Liver (tissue), 9 donors: ENCODE results near the gene TMPRSS12. TPM values are rescaled to one million over a fixed set of nuclear protein-coding genes. Genes with fewer than 3 reads are reported as not detected.

Experiments
- DNase-seq: peaks from one replicate; pipeline ENCODE4 v3.0.0-alpha.2; 2017; ENCODE audit warnings: low spot score
- H3K27ac ChIP-seq, 2 donors: one replicate each; pipeline ENCODE4 v1.7.0; 2013; ENCODE audit warnings: inconsistent platforms in 2 of 2, low read length in 2 of 2, control low read depth in 1 of 2, low read depth in 1 of 2, mild to moderate bottlenecking in 1 of 2
- H3K27me3 ChIP-seq, 4 donors: one replicate each; pipeline versions ENCODE4 v1.6.1 to v1.7.0; 2013; ENCODE audit warnings: low read length in 3 of 4, inconsistent platforms in 1 of 4, mild to moderate bottlenecking in 1 of 4, moderate library complexity in 1 of 4; ENCODE audit not compliant: control insufficient read depth in 4 of 4, insufficient read depth in 4 of 4
- H3K36me3 ChIP-seq, 4 donors: one replicate each; pipeline versions ENCODE4 v1.6.1 to v1.7.0; 2013; ENCODE audit warnings: low read length in 3 of 4, mild to moderate bottlenecking in 3 of 4, low read depth in 1 of 4, moderate library complexity in 1 of 4; ENCODE audit not compliant: control insufficient read depth in 4 of 4, insufficient read depth in 3 of 4
- H3K4me1 ChIP-seq, 4 donors: one replicate each; pipeline versions ENCODE4 v1.6.1 to v1.7.0; 2013; ENCODE audit warnings: low read length in 3 of 4, mild to moderate bottlenecking in 3 of 4, moderate library complexity in 1 of 4; ENCODE audit not compliant: control insufficient read depth in 4 of 4, insufficient read depth in 4 of 4
- H3K4me3 ChIP-seq, 3 donors: one replicate each; pipeline versions ENCODE4 v1.6.1 to v1.7.0; 2013; ENCODE audit warnings: low read length in 3 of 3, control low read depth in 1 of 3, low read depth in 1 of 3, mild to moderate bottlenecking in 1 of 3
- H3K9ac ChIP-seq, 2 donors: one replicate each; pipeline ENCODE4 v1.7.0; 2013; ENCODE audit warnings: low read length in 2 of 2, mild to moderate bottlenecking in 2 of 2, moderate library complexity in 2 of 2, control low read depth in 1 of 2, low read depth in 1 of 2
- H3K9me3 ChIP-seq, 4 donors: one replicate each; pipeline versions ENCODE4 v1.6.1 to v1.7.0; 2013; ENCODE audit warnings: low read length in 3 of 4; ENCODE audit not compliant: control insufficient read depth in 4 of 4
- EGR1 ChIP-seq, 2 donors: IDR thresholded peaks; 2 replicates each; pipeline ENCODE4 v1.6.1; 2016 to 2018; ENCODE audit warnings: antibody characterized with exemption in 2 of 2, low read depth in 2 of 2
- FOXA1 ChIP-seq: IDR thresholded peaks from 2 replicates; pipeline ENCODE4 v1.6.1; 2016; ENCODE audit warnings: antibody characterized with exemption
- FOXA2 ChIP-seq: IDR thresholded peaks from 2 replicates; pipeline ENCODE4 v1.6.1; 2016; ENCODE audit warnings: antibody characterized with exemption
- GABPA ChIP-seq, 2 donors: IDR thresholded peaks in 1 of 2; conservative IDR thresholded peaks in 1 of 2; 2 replicates each; pipeline ENCODE4 v1.6.1; 2016; ENCODE audit warnings: antibody characterized with exemption in 2 of 2, mild to moderate bottlenecking in 1 of 2, moderate library complexity in 1 of 2
- HNF4A ChIP-seq, 2 donors: conservative IDR thresholded peaks; 2 replicates each; pipeline ENCODE4 v1.6.1; 2016; ENCODE audit warnings: antibody characterized with exemption in 2 of 2, mild to moderate bottlenecking in 2 of 2
- RAD21 ChIP-seq, 2 donors: IDR thresholded peaks; 2 replicates each; pipeline ENCODE4 v1.6.1; 2016; ENCODE audit warnings: antibody characterized with exemption in 2 of 2, mild to moderate bottlenecking in 2 of 2
- RXRA ChIP-seq, 2 donors: IDR thresholded peaks; 2 replicates each; pipeline ENCODE4 v1.6.1; 2017 to 2018; ENCODE audit warnings: antibody characterized with exemption in 2 of 2, mild to moderate bottlenecking in 1 of 2
- YY1 ChIP-seq: IDR thresholded peaks from 2 replicates; pipeline ENCODE4 v1.6.1; 2016; ENCODE audit warnings: antibody characterized with exemption, mild to moderate bottlenecking
- WGBS: extraction: QIAGEN DNeasy Blood & Tissue Kit; methylation state at CpG from one replicate; pipeline ENCODE4 v1.1.7; 2013; 5-methylcytosine and 5-hydroxymethylcytosine counted together
- polyA plus RNA-seq, 2 donors: library from polyadenylated mRNA; stranded (reverse) in 1 of 2; unstranded in 1 of 2; fragments of 200-250 nt in 1 of 2; fragments of >200 nt in 1 of 2; fragmentation: Nextera tagmentation in 1 of 2; extraction: Ambion mirVana in 1 of 2; gene quantifications; one replicate each; pipeline versions ENCODE4 v1.2.1 to v1.2.3, GENCODE V29; 2013 to 2015
- total RNA-seq, 2 donors: library from RNA; depleted of rRNA; stranded (reverse); fragments of >200 nt; gene quantifications; one replicate each; pipeline ENCODE4 v1.2.3, GENCODE V29; 2014
- TF ChIP-seq, protein P1 (sequence below): IDR thresholded peaks from 2 replicates; pipeline ENCODE4 v1.6.1; 2016; ENCODE audit warnings: antibody characterized with exemption, mild to moderate bottlenecking
- TF ChIP-seq, protein P2 (sequence below): IDR thresholded peaks from 2 replicates; pipeline ENCODE4 v1.6.1; 2016; ENCODE audit warnings: antibody characterized with exemption
- TF ChIP-seq, protein P3 (sequence below): IDR thresholded peaks from 2 replicates; pipeline ENCODE4 v1.6.1; 2016; ENCODE audit warnings: antibody characterized with exemption
- TF ChIP-seq, protein P4 (sequence below): IDR thresholded peaks from 2 replicates; pipeline ENCODE4 v1.6.1; 2016; ENCODE audit warnings: antibody characterized with exemption
- TF ChIP-seq, protein P5 (sequence below): fragments of 150-350 bp; IDR thresholded peaks from 2 replicates; pipeline ENCODE4 v1.5.1; 2017; ENCODE audit warnings: improper control_type of control experiment, low read depth, low read length; ENCODE audit not compliant: missing input control
- donor health status: healthy.
- donor health status: healthy.
- donor health status: healthy.
- donor health status: healthy.
- donor health status: healthy.

The TMPRSS12 gene
- total and polyA plus RNA-seq, 4 donors: not detected

GRCh38 chr12:50840809-50841487, 1.8 kb upstream of the TMPRSS12 start:
- DNase-seq: no peak
- Histone ChIP-seq H3K27me3 (no peaks in the 10 kb centered on the region), H3K4me3 (no peak overlapping the region), H3K36me3 (no peaks in the 10 kb centered on the region), H3K9ac (no peak overlapping the region), H3K4me1 (peaks cover 0 to 2% (median 0%) of the 10 kb centered on the region in 4 donors), H3K27ac (no peak overlapping the region), H3K9me3 (peaks cover 0 to 4% (median 3%) of the 10 kb centered on the region in 4 donors)
- TF ChIP-seq HNF4A (conservative IDR thresholded peaks at IDR 0.05) (no peak), YY1 (no peak), GABPA (IDR thresholded peaks at IDR 0.05 in 1 of 2, conservative IDR thresholded peaks at IDR 0.05 in 1 of 2) (no peak), RAD21 (IDR thresholded peaks at IDR 0.05) (no peak), EGR1 (IDR thresholded peaks at IDR 0.05; ENCODE audit: low read depth in 2 of 2) (no peak)
- TF ChIP-seq, protein P1, sequence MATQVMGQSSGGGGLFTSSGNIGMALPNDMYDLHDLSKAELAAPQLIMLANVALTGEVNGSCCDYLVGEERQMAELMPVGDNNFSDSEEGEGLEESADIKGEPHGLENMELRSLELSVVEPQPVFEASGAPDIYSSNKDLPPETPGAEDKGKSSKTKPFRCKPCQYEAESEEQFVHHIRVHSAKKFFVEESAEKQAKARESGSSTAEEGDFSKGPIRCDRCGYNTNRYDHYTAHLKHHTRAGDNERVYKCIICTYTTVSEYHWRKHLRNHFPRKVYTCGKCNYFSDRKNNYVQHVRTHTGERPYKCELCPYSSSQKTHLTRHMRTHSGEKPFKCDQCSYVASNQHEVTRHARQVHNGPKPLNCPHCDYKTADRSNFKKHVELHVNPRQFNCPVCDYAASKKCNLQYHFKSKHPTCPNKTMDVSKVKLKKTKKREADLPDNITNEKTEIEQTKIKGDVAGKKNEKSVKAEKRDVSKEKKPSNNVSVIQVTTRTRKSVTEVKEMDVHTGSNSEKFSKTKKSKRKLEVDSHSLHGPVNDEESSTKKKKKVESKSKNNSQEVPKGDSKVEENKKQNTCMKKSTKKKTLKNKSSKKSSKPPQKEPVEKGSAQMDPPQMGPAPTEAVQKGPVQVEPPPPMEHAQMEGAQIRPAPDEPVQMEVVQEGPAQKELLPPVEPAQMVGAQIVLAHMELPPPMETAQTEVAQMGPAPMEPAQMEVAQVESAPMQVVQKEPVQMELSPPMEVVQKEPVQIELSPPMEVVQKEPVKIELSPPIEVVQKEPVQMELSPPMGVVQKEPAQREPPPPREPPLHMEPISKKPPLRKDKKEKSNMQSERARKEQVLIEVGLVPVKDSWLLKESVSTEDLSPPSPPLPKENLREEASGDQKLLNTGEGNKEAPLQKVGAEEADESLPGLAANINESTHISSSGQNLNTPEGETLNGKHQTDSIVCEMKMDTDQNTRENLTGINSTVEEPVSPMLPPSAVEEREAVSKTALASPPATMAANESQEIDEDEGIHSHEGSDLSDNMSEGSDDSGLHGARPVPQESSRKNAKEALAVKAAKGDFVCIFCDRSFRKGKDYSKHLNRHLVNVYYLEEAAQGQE: no peak
- TF ChIP-seq, protein P2, sequence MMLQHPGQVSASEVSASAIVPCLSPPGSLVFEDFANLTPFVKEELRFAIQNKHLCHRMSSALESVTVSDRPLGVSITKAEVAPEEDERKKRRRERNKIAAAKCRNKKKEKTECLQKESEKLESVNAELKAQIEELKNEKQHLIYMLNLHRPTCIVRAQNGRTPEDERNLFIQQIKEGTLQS: no peak
- 95% methylated on average over 7 of the region's 7 CpGs for WGBS

DNA sequence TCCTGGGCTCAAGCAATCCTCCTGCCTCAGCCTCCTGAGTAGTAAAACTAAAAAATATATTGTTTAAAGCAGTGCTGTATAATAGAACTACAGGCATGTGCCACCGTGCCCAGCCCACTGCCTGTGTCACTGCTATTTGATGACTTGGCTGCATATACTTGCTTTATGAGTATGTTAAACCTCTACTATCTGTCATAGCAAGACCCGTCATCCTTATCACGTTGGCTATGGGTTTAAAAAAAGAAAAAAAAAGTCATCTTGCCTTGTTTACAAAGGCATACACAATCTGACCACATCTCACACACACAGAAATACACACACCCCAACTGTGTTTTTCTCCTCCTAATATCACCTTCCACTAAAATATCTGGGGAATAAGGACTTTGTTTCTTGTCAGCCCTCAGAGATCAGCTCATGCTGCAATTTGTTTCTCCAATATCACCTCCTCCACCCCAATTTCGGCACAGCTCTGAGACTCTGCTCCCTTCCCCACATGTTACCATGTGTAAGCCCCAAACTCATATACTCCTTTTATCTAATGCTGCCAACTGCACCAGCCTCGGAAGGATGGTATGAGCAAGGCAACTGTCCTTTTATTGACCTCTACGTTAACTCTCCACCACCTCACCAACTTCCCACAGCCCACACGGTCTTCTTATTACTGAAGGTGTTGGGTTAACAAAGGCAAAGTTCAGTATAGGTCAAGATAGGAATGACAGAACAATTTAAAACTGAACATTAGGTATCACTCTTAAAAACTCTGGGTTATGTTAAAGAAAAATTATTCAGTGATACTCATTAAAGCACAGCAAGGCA, 802 bp upstream of the TMPRSS12 start:
- Histone ChIP-seq H3K27me3 (no peaks in the 10 kb centered on the region), H3K4me1 (peaks cover 0 to 2% (median 0%) of the 10 kb centered on the region in 4 donors), H3K9ac (no peak overlapping the region), H3K9me3 (peaks cover 0 to 4% (median 3%) of the 10 kb centered on the region in 4 donors), H3K4me3 (no peak overlapping the region), H3K27ac (no peak overlapping the region), H3K36me3 (no peaks in the 10 kb centered on the region)
- TF ChIP-seq, protein P3, sequence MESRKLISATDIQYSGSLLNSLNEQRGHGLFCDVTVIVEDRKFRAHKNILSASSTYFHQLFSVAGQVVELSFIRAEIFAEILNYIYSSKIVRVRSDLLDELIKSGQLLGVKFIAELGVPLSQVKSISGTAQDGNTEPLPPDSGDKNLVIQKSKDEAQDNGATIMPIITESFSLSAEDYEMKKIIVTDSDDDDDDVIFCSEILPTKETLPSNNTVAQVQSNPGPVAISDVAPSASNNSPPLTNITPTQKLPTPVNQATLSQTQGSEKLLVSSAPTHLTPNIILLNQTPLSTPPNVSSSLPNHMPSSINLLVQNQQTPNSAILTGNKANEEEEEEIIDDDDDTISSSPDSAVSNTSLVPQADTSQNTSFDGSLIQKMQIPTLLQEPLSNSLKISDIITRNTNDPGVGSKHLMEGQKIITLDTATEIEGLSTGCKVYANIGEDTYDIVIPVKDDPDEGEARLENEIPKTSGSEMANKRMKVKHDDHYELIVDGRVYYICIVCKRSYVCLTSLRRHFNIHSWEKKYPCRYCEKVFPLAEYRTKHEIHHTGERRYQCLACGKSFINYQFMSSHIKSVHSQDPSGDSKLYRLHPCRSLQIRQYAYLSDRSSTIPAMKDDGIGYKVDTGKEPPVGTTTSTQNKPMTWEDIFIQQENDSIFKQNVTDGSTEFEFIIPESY: no peak
- TF ChIP-seq, protein P1: no peak
- TF ChIP-seq, protein P4, sequence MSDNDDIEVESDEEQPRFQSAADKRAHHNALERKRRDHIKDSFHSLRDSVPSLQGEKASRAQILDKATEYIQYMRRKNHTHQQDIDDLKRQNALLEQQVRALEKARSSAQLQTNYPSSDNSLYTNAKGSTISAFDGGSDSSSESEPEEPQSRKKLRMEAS: no peak
- TF ChIP-seq FOXA1 (no peak), HNF4A (conservative IDR thresholded peaks at IDR 0.05) (no peak), FOXA2 (no peak), RXRA (IDR thresholded peaks at IDR 0.05) (no peak), GABPA (IDR thresholded peaks at IDR 0.05 in 1 of 2, conservative IDR thresholded peaks at IDR 0.05 in 1 of 2) (no peak)
- TF ChIP-seq, protein P5, sequence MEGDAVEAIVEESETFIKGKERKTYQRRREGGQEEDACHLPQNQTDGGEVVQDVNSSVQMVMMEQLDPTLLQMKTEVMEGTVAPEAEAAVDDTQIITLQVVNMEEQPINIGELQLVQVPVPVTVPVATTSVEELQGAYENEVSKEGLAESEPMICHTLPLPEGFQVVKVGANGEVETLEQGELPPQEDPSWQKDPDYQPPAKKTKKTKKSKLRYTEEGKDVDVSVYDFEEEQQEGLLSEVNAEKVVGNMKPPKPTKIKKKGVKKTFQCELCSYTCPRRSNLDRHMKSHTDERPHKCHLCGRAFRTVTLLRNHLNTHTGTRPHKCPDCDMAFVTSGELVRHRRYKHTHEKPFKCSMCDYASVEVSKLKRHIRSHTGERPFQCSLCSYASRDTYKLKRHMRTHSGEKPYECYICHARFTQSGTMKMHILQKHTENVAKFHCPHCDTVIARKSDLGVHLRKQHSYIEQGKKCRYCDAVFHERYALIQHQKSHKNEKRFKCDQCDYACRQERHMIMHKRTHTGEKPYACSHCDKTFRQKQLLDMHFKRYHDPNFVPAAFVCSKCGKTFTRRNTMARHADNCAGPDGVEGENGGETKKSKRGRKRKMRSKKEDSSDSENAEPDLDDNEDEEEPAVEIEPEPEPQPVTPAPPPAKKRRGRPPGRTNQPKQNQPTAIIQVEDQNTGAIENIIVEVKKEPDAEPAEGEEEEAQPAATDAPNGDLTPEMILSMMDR: no peak
- TF ChIP-seq, protein P2: no peak
- no peak for DNase-seq
- WGBS: 61% methylated on average over 7 of the region's 7 CpGs
